ENCODE data around the gene ACBD4.
A peak's percentile ranks its signal among the peaks of the same experiment; 100 is the strongest.
"Not testable (repeated sequence)": the region's sequence is repeated elsewhere in the genome, so short reads cannot be mapped to it uniquely, and the experiment has no call there.

The ACBD4 gene

DNA sequence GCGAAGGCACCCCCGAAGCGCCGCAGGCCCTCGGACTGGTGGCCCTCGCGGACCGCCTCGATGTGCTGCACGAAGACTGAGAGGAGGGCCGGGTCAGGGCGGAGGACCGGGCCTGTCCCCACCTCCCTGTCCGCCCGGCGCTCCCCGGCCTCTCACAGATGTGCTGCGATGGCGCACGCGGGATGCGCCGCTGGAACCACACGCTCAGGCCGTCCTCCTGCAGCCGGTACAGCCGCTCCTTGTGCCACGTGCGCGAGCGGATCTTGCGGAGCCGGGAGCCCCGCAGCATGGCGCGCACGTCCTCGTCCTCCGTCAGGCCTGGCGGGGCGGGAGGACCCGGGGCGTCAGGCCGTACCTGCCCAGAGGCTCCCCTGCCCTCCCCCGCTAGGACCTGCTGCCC is 14.4 kb upstream of the ACBD4 start:
- DNase-seq, result no peak

DNA sequence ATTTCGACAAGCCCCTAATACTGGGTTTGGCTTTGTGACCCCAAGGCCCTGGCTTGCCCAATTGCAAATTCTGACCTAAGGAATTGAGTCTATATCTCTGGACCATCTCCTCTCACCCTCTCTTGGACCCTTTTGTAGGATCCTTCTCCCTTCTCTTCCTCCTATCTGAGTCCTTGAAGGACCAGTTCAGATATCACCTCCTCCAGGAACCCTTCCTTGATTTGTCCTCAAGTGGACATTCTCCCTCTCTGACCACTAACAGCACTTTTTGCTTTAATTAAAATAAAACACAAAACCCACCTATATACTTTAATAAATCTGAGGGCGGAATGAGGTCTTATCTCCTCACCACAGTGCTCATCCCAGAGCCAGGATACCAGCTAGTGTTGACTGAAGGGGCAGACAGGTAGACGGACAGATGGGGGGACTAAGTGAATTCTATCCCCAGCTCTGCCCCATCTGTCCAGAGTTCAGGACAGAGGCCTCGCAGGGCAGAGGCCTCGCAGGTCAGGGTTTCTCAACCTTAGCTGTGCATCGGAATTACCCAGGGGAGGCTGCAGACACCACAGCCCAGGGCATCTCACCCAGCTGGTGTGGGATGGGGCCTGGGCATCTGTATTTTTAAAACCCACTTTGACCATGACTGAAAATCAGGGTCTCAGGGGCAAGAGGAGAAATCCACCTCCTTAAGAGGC is 12.3 kb upstream of the ACBD4 start:
- DNase-seq, result no peak

DNA sequence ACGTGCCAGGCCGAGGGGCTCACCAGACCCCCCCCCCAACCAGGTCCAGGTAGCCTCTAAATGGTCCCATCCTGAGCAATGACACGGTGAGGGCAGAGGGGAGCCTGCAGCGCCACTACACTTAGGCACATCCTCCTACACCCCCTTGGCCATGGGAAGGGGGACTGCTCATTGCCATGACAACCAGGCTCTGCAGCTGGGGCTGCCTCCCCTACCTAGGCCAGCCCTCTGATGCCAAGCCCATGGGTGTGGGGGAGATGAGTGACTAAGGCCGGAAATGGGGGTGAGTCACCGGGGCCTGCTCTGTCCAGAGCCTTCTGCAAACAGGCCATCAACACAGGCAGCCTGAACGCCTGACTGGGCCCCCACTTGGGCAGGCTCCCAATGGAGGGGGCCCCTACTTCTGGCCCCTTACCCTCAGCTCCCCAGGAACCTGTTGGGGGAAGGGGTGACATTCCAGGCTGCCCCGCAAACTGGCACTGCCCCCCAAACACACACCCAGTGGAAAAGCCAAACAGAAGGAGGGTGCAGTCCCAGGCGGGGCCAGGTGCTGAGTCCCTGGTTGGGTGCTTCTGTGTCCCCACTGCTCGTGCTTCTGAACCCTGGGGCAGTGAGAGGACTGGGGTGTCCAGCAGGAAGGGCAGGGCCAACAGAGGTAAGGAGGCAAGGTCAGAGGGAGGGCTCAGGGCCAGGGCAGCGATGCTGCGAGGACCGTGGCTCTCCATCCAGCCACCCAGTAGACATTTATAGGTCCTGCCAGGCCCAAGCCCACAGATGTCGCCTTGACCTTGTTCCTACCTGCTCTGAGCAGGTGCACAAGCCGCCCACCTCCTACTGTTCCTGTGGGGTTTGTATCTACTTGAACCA is 11.3 kb upstream of the ACBD4 start:
- peak; percentile 57 for DNase-seq

DNA sequence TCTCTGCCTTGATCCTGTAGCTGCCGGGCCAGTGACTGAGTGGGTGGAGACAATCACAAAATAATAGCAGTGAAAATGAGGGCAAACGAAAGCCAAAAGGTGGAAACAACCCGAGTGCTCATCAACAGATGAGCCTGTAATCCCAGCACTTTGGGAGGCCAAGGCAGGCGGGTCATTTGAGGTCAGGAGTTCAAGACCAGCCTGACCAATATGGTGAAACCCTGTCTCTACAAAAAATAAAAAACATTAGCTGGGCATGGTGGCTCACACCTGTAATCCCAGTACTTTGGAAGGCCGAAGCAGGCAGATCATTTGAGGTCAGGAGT is 10.7 kb upstream of the ACBD4 start:
- not testable (repeated sequence) for DNase-seq

DNA sequence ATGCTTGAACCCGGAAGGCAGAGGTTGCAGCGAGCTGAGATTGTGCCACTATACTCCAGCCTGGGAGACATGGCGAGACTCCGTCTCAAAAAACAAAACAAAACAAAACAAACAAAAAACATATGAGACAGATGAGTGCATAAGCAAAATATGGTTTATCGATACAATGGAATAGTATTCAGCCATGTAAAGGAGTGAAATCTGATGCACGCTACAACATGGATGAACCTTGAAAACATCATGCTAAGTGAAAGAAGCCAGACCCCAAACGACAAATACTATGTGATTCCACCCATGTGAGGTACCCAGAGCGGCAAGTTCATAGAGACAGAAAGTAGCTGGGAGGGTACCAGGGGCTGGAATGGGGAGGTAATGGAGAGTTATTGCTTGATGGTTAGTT is 10.0 kb upstream of the ACBD4 start:
- no peak for DNase-seq

DNA sequence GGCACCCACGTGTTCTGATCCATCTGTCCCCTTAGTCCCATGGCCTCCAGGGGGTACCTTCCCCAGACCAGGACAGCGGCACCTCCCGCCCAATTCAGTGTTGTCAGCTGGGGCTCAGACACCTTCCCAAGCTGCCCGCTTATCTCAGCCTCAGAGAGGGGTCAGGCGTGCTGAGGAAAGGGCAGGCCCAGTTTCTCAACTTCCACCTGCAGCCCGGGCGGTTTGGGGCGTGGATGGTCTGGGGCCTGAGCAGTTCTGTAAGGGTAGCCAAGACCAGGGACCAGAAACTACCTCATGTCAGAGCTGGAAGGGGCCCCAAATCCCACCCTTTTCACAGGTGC is 8.3 kb upstream of the ACBD4 start:
- DNase-seq, result no peak

DNA sequence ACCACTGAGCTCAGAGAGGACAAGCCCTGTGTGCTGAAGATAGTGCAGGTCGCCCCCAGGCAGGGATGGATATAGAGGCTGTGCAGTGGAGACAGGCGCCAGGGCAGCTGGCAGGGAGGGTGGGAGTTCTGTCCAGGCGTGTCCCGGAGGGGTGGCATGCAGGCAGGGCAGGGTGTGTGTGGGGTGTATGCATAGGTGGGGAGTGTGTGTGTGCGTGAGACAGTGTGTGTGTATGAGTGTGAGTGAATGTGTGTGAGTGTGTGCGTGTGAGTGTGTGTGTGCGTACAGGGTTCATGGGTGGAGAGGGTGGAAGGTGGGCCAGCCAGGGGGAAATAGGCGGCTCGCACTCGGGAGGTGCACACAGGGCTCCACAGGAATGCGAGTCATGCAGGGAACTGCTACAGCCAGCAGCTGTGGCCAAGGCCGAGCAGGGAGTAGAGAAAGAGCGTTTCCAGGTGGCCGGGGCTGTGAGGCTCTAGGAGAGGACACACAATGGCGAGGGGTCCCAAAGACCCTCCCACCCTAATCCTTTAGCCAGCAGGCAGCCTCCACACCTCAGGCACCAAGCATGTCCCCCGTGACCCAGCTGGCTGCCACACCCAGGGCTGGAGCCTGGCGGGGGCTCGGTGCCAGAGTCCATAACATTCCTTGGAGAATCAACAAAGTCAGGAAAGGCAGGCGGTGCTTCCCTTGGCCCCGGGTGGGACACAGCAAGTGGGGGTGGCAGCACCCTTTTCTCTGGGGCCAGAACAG is 7.8 kb upstream of the ACBD4 start:
- no peak for DNase-seq

DNA sequence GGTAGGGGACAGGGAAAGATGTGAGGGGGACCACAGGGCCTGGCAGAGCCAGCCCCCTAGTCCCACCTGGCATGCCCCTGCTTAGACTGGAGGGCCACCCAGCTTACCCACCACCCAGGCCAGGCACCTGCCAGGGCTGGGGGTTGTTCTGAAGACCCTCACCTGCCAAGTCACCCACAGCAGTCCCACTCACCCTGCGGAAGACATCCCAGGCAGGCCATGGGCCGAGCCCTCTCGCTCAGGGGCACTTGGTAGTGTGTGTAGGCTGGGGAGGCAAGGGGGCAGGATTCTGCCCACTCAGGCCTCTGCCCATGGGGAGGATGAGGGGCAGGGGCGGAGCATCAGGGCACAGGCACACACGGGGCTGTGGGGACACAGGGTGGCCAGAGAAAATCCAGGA is 7.2 kb upstream of the ACBD4 start:
- no peak for DNase-seq

DNA sequence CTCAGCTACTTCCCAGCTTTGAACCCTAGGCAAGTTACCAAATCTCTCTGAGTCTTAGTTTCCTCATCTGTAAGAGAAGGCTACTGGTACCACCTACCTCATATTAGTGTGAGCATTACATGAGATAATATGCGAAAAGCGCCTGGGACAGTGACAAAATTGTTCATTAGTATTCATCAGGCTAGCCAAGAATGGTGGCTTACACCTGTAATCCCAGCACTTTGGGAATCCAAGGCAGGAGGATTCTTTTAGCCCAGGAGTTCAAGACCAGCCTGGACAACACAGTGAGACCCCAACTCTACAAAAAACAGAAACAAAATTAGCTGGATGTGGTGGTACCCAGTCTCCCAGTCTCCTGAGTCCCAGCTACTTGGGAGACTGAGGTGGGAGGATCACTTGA is 6.5 kb upstream of the ACBD4 start:
- no peak for DNase-seq

DNA sequence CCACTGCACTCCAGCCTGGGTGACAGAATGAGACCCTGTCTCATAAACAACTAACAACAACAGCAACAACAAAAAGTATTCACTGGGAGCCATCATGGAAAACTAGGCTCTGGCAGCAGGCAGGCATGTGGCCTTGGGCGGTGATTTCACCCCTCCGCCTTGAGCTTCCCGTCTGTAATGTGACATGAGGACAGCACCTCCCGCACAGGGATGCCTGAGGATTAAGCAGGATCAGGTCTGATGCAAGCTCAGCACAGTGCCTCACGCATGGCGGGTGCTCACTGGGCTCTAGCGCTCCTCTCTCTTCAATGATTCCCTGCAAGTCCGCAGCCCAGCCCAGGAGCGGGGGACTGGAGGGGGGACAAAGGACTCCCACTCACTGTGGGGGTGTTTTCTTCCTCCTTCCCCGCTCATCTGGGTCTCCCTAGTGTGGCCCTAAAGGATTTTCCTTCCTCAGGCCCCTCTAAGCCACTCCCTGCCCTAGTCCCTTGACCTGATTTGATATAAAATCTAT is 6.0 kb upstream of the ACBD4 start:
- no peak for DNase-seq

DNA sequence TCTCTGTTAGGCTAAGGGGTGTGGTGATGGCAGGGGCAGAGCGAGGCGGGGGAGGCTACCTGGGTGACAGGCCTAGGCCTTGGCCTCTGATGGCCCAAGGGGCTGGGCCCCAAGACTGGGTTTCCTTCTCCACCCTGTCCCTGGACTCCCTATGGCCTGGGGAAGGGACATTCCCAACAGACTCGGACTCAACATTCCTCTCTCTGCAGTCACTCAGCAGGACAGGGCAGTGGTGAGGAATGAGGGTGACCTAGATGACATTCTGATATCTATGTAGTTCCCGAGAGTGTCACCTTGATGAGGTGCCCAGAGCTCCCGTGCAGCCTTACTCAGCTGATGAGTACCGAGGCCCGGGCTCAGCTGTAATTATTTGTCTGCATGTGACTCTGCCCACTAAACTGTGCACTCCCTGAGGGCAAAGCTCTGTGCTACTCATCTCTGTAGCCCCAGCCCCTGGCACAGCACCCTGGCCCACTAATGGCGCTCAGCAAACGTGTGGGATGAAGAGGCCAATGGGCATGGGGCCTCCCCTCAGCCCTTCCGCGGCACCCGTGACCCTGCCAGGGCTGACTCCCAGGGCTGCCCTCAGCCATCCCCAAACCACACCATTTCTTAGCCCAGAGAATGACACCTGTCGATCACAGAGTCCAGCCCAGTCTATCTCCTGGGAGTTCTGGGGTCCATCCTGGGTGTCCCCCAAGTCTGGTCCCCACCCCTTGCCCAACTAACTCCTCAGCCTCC is 5.4 kb upstream of the ACBD4 start:
- no peak for DNase-seq

DNA sequence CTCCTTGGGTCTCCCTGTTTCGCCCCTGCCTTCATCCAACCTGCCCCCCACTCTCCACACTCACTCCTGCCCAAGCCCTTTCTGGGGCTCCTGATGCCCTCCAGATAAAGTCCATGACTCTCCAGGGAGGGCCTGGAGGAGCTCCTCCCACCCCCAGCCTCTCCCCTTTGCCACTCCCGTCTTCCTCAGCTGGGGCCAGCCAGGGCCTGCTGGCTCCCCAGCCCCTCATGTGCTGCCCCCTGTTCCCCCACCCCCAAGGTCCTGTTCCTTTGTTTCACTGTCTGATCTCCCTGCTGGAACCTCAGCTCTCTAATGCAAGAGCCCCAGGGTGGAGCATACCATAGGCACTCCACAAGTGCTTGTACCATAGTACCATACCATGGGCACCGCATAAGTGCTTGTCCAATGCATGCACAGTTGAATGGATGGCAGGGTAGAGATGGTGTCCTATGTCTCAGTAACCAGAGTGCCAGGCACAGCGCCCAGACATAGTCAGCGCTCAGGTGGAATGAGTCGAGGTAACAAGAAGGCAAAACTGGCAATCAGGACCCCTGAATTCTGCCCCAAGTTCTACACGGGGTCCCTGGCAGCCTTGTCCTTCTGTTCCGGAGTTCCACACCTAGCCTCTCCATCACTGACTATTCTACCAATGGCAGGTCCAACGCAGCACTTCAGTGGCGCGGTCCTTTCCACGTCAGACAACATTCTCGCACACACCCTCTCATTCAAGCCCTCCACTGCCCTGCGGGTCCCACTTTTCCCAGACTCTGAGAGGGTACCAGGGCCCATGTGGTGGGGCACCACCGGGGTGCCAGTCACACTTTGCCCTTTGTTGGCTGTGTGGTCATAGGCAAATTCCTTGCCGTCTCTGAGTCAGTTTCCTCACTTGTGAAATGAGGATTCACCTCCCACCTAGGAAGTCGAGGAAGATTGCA is 4.5 kb upstream of the ACBD4 start:
- no peak for DNase-seq

DNA sequence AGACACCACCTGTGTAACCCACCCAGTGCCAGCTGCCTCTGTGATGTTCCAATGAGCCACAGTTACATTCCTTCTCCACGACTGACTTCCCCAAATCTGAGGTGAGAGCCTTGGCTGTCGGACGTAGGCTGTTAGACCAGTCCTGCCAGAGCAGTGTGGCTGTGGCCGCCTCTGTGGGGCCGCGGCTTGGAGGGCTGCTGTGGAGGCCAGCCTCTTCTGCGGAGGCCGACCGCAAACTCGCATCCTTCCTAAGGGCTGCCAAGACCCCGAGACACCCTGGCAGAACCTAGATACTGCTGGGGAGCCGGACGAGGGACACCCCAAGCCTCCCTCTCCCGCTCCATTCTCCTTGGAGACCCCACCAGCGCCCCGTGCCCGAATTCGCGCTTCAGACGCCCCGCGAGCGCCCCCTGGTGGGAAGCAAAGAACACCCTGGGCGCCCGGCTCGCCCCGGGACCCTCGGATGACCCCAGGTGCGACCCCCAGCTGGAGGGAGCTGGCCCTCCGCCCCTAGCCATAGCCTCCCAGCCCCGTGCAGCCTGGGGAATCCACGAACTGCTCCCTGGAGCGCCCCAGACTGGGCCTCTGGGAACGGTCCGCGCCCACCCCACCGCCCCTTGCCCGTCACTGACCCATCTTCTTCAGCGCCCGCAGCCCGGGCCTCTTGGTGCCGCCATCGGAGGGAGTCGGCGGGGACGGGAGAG is 3.7 kb upstream of the ACBD4 start:
- peak; percentile 42 for DNase-seq

DNA sequence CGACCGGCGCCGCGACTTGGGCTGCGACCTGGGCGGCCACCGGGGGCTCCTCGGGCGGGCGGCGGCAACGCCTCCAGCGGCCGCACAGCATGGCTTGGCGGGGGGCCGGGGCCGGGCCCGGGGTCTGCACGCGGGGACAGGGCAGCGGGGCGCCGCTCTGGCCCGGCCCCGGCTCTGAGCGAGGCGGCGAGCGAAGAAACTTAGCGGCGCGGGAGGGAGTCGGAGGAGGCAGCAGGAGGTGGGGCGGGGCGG is 3.2 kb upstream of the ACBD4 start, which contains the start of gene PLCD3:
TSS of gene PLCD3 (minus strand) at position 196 of the 252 bp plus-strand sequence. CDS start at position 91, 105 bp downstream.
- DNase-seq, result no peak

DNA sequence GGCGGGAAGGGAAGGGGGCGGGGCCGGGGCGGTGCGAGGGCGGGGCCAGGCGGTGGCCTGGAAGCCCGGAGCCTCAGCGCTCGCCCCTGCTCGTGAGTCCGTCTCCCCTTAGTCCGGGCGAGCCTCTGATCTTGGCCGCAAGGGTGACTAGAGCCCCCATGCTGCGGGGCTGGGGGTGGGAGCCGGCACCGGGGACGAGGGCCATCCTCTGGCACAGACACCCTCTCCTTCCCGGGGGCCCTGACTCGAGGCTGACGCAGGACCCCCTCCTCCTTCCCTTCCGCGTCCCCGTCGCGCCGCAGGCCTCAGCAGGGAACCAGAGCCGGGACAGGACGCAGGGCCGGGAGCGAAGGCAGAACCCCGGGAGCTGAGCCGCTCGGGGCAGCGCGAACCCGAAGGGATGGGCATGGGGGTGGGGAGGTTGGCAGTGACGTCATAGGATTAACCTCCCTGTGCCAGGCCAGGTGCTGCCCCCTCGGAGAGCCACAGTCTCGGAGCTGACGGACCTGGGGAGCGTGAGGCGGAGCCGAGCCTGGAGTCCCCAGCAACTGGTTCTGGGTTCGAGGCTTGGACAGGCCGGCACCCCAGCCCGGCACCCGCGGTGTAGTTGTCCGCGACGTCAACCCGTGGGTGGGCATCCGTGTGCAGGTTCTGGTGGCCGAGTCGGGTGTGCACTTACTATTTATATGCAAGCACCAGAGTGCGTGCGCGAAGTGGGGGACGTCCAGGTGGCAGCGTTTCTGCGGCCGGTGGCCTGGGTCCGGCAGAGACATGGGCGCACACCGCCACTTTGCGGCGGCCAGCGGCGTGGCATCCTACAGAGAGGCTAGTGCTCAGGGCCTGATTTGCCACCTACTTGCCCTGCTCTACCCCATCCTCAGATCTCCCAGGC is 2.7 kb upstream of the ACBD4 start:
- DNase-seq, result peak; percentile 75

DNA sequence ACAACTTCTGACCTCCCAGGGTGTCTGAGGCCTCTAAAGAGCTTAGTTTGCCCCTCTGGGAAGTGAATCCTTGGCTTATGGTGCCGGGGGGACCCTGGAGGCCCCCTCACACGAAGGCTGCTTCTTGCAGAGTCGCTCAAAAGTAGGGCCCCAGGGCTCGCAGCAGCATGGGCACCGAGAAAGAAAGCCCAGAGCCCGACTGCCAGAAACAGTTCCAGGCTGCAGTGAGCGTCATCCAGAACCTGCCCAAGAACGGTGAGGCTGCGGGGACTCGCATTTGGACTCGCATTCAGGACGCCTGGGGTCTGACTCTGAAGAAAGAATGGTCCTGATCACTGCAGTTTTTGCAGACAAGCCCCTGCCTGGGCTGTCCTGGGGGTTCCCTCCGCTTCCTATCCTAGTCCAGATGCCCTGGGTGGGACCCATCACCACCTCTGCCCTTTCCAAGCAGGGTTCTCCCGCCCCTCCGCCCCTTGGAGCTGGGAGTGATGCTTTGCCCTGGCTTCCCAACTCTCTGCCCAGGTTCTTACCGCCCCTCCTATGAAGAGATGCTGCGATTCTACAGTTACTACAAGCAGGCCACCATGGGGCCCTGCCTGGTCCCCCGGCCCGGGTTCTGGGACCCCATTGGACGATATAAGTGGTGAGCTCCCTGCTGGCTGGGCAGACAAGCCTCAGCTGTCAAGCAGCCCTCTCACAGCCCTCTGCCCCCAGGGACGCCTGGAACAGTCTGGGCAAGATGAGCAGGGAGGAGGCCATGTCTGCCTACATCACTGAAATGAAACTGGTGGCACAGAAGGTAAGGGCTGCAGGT is 698 bp downstream of the ACBD4 start:
- no peak for DNase-seq

DNA sequence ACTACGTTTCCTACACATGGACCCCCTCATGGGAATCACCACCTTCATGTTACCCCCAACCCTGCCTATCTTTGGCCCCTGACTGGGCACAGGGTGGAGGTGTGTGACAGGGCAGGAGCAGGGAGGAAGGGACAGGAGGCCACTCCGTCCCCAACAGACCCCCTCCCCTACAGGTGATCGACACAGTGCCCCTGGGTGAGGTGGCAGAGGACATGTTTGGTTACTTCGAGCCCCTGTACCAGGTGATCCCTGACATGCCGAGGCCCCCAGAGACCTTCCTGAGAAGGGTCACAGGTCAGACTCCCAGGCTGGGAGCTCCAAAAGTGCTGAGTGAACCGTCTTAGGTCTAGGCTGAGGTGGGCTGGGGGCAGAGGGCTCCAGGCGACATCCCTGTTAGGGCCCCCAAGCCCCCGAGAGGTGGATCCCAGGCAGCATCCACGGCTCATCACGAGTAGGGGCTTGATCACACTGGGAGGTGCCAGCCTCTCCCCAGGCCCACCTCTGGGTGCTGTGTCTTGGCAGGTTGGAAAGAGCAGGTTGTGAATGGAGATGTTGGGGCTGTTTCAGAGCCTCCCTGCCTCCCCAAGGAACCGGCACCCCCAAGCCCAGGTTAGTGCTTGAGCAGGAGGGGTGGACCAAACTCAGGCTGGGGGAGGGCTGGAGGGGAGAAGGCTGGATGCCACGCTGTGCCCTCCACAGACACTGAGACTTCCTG is 1.5 kb downstream of the ACBD4 start:
- no peak for DNase-seq

DNA sequence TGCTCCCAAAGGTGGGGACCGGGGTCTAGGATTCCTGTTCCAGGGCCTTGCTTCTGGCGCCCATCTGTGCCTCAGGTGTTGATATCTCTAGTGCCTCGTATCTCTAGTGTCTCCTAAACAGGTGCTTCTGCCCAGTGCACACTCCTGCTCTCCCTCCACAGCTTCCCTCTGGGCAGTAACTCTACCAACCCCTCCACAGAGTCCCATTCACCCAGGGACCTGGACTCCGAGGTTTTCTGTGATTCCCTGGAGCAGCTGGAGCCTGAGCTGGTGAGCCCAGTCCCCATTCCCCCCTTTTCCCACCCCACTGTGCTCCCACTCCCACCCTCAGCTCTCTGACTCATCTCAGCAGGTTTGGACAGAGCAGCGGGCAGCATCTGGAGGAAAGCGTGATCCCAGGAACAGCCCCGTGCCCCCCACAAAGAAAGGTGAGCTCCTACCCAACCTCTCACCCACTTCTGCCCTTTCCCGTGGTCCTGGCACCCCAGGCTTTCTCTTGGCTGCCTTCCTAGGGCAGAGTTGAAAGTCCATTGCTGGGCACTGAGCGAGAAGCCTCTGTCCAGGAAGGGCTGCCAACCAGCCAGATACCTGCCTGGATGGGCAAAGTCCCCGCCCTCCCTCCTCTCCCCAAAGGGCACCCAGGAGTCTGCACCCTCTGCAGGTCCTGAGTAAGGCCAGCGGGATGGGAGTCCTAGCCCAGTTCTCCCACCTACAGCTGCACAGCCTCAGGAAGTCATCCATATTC is 2.2 kb downstream of the ACBD4 start:
- no peak for DNase-seq

Measured in activated CD4-positive, alpha-beta T cell treated with anti-CD3 and anti-CD28 coated beads, Interleukin-10, Interleukin-2, amounts not matched to agents 100 ng/mL and 50 ng/mL, durations not matched to agents 16 hours and 8 hours (primary cell).